NCI-H345 (cell line): Measurements from ENCODE around the gene ARHGEF7.
A peak's percentile ranks its signal among the peaks of the same experiment; 100 is the strongest.

Experiments
- DNase-seq: peaks from one replicate; lab custom pipeline; 2025; lab: John Stamatoyannopoulos, UW

Gene ARHGEF7

DNA sequence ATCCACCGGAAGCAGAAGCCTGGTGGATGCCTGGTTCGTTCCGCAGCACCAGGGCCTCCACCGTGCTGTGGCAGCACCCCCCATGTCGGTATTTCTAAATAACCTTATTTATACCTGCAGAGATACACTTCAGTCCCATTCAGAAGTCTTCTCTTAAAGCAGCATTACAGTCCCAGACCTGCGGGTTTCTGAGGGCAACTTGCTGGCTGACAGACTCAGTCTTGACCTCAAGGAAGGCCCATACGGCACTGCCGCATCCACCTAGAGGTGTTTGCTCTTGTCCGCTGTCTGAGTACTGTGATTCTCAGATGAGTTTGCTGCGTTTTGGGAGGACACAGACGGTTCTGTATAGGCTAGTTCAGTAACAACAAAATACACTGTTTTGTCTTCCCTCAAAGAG, 188.4 kb downstream of the ARHGEF7 start:
- DNase-seq = no peak

DNA sequence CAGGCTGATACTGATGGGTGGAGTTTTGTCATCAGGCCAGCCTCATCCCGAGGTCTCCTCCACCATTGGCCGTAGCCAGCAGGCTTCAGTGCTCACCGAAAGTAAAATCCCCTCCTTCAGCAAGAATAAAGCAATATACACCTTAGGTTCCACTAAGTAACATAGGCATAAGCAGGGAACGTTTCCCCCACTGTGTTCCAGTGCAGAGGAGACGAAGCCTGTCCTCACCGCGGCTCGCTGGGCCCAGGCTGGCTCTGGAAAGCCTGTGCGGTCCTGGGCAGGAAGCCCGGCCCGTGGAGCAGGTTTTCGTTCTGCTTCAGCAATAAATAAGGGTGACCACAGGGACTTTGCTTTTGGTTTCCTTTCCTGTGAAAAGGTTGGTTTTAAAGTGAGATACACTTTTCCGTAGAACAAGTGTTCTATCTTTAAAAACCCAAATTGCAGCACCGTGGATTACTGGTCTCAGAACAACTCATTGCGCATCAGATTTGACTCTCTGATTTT, 189.0 kb downstream of the ARHGEF7 start:
- DNase-seq = no peak

DNA sequence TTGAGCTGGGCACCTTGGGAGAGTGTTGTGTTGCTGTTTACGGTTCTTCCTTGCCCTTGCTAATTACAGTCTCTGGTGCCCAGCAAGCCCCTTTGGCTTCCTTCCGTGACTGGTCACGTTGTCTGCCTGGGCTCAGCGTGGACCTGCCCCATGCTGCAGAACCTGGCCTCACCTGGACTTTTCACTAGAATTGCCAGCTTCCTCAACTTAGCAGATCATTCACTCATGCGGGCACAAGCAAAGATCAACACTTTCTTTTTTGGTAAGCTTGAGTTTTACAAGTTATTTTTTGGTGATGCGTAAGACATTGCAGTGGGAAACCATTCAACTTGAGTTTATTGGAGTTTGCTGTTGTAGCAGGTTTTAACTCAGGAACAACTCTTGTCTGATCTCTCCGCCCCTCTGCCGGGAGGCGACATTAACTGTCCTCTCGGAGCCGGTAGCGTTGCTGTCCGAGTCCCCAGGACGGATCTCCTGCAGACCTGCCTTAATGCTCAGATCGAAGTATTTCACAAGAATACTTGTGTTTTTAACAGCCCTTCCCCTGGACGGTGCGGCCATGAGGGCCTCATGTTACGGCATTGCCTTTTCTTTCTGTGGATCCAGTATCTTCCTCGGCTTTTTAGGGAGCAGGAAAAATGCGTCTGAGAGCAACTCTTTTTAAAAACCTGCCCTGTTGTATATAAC, 189.6 kb downstream of the ARHGEF7 start:
- no peak for DNase-seq

DNA sequence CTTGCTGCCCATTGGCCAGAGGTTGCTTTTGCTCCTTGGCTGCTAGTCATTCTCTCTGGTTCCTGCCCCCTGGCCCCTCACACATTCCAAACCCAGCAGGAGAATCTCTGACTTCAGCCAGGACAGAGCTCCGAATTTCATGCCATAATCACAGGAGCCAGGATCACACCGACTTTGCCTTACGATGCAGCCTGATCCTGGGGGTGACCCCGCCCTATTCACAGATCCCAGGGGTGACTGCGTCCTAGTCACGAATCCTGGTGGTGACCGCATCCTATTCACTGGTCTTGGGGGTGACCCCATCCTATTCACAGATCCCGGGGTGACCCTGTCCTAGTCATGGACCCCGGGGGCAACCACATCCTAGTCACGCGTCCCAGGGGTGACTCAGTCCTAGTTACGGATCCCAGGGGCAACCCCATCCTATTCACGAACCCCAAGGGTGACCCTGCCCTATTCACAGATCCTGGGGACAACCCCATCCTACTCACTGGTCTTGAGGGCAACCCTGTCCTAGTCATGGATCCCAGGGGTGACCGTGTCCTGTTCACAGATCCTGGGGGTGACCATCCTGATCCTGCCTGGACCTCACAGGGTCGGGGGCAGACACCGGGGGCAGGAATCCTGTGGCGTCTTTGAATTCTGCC, 198.0 kb downstream of the ARHGEF7 start:
- no peak for DNase-seq

DNA sequence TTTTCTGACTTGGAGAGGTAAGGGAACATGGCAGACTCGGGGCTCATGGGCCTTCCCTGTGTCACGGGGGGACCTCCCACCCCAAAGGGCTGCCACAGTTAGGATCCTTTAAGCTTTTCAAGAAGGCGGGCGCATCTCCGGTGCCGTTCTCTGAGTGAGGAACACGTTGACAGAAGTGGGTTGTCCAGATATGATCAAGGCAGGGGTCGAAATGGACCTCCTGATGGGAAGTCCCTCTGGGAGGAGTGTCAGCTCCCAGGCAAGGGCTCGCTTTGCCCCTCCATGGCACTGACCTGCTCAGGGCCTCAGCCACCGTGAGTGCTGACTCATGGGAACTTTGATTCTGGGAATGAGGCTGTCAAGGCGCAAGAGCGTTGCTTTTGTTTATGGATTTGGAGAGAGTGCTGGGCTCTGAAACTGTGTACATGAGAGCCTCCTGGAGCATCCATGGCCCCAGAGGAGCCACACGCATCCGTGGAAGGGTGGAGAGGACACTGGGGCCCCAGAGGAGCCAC, 198.9 kb downstream of the ARHGEF7 start:
- no peak for DNase-seq

DNA sequence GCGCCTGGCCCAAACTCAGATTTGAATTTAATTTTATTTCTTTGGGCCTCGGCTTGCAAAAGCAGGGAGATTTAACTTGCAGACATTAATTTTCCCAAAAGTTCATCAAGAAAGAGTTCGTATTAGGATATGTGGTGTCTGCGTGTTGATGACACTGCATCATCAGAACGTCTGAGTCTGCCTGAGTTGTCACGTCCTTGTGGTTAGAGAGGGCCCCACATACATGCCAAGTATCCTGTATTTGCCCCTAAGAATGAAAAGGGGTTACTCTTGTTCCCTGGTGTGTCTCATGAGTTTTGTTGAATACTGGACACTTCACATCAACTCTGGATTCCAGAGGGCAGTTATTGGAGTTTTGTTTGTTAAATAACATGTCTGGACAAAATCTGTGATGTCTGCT, 199.7 kb downstream of the ARHGEF7 start:
- no peak for DNase-seq

DNA sequence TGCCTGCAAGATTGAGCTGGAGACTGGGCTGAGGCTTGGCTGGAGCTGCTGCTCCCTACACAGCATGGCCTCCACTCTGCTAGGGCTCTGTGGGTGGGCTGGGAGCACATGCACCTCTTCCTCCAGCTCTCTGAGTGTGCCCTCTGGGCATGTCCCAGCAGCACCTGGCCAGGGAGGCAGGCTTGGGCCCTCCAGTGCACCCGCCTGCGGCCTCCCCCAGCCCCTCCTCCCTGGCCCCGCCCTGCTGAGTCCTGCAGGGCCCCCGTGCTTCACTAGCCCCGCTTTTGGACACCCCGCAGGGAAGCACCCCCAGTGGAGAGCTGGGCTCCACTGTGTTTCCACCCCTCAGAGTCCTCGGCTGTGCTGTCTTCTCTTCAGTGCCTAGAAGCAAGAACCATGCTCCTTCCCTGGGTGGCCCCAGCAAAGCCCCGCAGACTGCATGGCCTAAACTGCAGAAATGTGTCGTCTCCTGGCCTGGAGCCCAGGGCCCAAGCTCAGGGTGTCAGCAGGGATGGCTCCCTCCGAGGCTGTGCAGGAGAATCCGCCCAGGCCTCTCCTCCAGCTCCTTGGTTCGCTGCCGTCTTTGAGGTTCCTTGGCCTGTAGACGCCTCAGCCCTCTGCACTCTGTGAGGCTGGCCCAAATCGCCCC, 200.4 kb downstream of the ARHGEF7 start:
- peak; percentile 80 for DNase-seq

DNA sequence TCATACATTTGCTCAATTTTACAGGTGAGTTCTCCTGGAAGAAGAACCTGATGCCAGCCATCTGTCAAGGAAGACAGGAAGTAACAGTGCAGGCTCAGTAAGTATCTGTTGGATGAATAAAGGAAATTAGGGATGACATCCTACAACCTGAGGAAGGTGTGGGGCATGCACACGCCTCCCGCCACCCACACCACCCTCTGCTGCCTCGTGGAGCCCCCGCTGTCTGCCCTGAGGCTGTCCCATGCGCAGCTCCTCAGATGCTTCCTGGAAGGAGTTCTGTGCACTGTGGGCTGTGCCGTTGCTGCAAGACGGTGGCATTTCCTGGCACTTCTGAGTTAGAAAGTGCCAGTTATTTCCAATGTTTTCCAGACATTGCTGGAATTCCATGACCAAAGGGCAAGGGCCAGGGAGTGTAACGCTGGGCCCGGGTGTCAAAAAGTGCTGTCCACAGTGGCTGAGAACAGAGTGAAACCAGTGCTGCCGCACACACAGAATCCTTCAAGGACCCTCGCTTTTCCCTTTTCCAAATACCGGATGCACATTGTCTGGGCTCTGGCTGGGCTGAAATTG, 201.1 kb downstream of the ARHGEF7 start:
- DNase-seq = no peak

DNA sequence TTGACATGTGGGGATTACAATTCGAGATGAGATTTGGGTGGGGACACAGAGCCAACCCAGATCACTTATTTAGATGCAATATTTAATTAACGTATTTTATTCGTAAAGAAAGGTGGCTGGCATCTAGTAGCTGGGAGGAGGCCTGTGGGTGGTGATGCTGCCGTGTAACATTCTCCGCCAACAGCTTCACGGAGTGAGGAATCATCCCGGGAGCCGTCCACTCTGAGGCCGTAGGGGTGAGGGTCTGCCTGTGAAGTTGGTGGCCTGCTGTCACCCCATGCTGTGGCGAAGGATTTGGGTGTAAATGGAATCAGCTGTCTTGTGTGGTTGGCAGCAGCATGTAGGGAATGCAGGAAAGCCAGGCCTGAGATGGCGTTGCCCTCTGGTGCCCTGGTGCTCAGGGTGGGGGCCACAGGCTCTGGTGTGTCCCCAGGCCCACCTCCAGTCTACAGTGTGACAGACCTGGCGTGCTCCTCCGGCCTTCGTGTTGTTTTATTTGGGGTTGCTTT, 202.0 kb downstream of the ARHGEF7 start:
- DNase-seq = no peak

DNA sequence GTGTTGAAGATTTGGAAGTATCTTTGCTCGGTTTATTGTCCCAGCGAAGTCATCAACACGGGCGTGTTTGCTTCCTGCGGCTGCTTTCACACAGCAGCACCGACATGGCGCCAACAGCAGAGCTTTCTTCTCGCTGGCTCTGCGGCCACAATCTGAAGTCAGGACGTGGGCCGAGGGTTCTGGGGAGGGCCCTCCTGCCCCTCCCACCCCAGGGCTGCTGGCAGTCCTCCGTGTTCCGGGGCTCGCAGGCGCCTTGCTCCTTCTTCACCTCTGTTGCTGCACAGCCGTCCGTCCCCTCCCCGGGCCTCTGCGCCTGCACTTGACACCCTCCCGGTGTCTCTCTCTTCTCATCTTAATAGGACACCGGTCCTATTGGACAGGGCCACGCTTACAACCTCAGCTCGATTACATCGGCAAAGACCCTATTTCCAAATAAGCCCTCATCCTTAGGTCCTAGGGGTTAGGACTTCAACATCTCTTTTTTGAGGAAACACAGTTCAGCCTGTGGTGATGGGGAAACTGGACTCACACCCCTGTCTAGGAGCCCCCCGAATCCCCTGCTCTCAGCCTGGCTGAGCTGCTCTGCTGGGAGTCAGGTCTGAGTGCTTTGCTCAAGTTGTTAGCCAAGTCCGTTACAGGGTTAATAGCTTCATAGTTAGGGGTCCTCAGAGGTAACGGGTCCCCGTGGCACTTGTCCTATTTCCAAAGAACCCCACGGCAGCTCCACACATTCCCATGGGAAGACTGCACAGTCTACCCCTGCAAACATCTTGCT, 202.6 kb downstream of the ARHGEF7 start:
- no peak for DNase-seq

DNA sequence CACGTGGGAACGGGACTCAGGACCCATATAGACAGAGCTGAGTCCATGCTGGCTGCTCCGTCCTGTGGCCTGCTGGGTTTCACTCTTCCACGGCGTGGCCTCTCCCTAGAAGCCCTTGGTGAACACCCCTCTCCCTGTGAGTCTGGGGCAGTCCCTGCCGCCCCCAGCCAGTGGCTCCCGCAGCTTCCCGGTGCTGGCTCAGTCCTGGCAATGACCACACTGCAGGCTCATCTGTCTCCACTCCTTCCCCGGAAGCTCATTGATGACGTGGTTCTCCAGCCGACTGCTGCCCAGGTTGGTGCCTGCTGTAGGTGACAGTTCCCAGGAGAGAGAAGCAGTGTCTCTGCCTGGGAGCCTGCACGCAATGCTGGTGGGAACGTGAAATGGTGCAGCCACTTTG, 203.3 kb downstream of the ARHGEF7 start:
- no peak for DNase-seq

DNA sequence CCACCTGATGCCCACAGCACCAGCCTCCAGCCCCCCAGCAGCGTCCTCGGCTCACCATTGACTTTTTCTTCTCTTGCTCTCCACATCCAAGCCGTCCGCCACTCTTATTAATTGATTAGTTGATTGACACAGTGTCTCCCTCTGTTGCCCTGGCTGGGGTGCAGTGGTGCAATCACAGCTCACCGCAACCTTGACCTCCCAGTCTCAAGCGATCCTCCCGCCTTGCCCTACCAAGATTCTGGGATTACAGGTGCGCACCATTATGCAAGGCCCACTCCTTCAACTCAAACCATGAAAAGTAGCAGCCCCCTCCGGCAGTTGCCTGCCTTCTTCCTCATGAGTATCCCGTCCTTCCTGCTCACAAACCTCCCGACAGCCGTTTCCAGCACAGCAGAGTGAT, 204.4 kb downstream of the ARHGEF7 start:
- no peak for DNase-seq

DNA sequence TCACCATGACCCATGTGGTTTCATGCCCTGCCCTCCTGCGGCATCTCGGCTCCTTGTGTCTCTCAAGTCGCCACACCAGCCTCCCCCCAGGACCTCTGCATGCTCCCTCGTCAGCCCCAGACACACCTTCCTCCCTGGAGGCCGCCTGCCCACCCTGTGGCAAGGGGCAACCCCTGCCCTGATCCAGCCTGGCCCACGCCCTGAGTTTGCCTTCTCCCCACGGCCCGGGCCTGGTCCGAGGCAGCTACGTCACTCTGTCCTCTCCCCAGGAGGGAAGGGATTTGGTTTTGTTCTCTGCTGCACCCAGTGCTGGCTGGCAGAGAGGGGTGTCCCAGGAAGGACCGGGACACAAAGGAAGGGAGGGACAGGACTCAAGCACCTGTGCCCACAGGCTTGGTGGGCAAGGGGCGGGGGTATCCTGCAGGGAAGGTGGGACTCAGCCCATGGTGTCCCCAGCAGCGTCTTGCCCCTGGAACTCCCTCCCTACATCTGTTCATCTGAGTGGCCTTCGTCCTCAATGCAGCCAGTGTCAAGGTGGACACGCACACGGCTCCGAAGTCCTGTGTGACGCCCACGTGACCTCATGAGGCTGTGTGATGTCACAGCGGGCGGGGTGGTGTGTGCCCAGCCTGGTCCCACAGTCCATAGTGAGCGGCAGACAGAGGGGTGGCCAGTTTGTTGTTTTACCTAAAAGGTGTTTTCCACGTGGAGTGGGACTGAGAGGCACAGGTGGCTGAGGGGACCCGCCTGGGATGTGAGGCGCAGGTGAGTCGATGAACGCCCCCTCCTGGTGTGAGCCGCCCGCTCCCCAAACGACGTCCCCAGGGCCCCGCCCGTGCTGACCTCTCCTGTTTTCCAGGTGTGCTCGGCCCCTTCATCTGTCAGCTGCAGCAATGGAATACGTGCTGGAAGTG, 205.1 kb downstream of the ARHGEF7 start, which contains the start of gene TEX29:
Gene TEX29 (plus strand): TSS at position 645 of the 914 bp plus-strand sequence. CDS start 249 bp downstream, at position 894.
- DNase-seq = no peak

DNA sequence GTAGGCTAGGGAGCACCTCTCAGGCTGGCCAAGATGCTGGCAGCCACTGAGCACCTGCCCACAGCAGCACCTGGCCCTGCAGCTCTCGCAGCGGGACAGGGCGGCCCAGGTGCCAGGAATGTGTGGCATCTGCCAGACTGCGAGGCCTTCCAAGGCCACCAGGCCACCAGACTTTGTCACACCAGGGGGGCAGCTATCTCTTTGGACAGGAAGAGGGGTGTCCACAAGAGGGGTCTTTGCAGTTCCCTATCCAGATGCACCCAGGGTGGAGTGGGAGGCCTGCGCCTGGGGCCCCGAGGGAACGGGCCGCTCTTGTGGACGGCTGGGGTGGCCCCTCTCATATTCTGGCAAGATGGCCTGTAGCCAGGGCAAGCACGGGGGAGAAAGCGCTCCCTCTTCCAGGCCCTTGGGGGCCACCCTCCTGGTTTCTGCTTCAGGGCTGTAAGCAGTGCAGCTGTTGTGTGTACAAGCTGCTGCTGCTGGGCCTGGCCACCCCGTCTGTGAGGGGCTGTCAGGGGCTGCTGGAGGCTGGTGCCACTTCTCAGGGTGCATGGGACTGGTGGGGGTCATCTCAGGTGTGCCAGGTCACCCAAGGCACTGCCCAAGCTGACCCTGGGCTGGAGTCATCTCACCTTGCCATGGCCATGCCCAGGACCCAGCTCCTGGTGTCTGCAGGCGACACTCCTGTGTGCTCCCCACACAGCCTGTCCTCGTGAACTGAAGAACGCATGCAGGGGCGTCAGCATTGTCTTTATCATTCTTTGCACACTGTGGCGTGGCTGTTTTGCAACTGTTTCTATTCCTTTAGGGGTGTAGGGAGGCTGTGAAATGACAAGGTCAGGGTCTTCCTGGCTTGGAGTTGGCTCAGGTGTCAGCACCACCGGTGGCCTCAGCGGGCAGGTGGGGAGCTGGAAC, 207.1 kb downstream of the ARHGEF7 start:
- DNase-seq = no peak

DNA sequence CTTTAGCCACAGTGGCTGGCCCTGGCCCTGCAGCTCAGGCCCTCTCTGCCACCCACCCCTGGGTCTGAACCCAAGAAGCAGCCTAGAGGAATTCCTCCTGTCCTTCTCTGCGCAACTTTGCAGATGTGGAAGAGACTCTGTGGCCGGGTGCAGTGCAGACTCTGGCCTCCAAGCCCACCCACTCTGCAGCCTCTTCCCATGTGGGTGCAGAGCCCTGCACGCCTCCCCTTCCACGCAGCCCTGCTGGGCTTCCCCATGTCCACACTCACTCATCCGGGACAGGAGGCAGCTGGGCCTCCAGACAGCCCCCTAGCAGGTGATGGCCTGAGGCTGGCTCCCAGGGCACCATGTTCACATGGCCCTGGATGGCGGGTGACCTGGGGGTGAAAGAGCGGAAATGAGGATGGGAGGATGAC, 207.8 kb downstream of the ARHGEF7 start:
- no peak for DNase-seq

DNA sequence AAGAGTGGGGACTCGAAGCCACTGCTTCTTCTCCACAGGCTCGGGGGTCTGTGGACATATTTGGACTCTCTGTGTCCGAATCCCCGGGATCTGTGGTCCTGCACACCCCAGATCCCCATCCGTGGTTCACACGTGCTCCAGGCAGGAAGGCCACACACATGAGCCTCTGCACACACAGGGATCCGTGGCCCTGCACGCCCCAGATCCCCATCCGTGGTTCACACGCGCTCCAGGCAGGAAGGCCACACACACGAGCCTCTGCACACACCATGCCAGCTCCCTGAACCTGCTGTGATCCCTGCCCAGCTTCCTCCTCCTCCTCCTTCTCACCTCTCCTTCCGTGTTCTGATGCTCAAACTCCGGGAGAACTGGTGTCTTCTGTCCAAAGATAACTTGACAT, 208.4 kb downstream of the ARHGEF7 start:
- no peak for DNase-seq

DNA sequence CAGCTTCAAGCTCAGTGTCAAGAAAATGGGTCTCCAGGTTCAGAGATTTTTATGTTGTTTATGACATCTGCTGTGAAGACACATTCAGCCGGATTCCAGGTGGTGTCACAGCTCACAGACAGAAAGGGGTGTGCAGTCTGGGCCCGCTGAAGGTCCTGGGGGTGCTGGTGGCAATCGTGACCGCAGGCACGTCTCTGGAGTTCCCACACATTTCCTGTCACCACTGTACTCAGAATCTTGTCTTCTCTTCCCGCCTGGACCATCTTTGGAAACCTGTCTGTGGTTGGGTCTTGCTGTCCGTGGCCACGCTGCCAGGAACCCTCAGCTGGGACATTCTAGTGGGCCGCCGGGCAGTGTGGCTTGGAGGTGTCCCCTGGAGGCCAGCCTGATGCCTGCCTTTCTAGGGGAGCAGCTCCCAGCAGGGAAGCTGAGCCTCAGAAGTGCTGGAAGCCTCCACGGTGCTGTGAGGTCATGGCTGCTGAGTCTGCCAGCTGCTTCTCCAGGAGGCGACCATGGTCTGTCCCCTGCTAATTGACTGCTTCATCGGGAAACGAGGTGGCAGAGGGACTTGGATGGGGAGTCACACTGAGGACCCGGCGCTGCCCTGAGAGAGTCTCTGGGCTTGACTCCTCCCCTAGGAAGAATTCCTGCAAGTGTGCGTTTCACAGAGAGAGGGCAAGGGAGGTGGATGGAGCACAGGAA, 209.0 kb downstream of the ARHGEF7 start:
- no peak for DNase-seq

DNA sequence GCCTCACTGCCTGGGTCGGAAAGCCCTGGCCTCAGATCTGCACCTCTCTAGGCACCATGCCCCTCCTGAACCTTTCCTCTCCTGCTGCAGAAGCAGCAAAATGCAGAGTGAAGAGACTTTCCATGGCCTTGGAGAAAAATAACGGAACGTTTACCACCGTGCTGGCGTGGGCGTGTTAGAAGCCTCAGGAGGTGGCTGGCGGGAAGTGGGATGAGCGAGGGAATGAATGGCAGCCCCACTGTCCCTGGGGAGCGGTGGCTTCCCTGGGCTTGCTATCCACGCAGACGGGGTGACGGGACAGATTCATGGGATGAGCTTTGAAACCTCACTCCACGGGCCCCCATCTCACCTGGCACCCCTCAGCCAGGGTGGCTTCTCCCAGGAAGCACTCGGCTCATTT, 209.6 kb downstream of the ARHGEF7 start:
- DNase-seq = no peak
